Parathyroid adenoma (tissue), 2 donors: ENCODE measurements around the gene ATG2A.

ENCODE experiments used
- H2AFZ ChIP-seq: fragments of 300-600 bp; sonication (generic); one replicate; pipeline ENCODE4 v1.7.0; 2017; ENCODE audit warnings: antibody characterized with exemption, mild to moderate bottlenecking
- H3K27ac ChIP-seq: fragments of 300-600 bp; sonication (generic); one replicate; pipeline ENCODE4 v1.7.0; 2017
- H3K27me3 ChIP-seq: fragments of 300-600 bp; sonication (generic); one replicate; pipeline ENCODE4 v1.7.0; 2017; ENCODE audit warnings: low read length; ENCODE audit not compliant: control insufficient read depth, insufficient read depth
- H3K36me3 ChIP-seq: fragments of 300-600 bp; sonication (generic); one replicate; pipeline ENCODE4 v1.7.0; 2017; ENCODE audit warnings: low read length; ENCODE audit not compliant: control insufficient read depth, insufficient read depth
- H3K4me1 ChIP-seq: fragments of 300-600 bp; sonication (generic); one replicate; pipeline ENCODE4 v1.7.0; 2017; ENCODE audit warnings: control low read depth
- H3K4me2 ChIP-seq: fragments of 300-600 bp; sonication (generic); one replicate; pipeline ENCODE4 v1.7.0; 2017; ENCODE audit warnings: low read length
- H3K4me3 ChIP-seq: fragments of 300-600 bp; sonication (generic); one replicate; pipeline ENCODE4 v1.7.0; 2017; ENCODE audit warnings: low read depth, low read length
- H3K79me2 ChIP-seq: fragments of 300-600 bp; sonication (generic); one replicate; pipeline ENCODE4 v1.7.0; 2017; ENCODE audit warnings: control low read depth
- H3K9ac ChIP-seq: fragments of 300-600 bp; sonication (generic); one replicate; pipeline ENCODE4 v1.7.0; 2017; ENCODE audit warnings: mild to moderate bottlenecking
- H3K9me3 ChIP-seq: fragments of 300-600 bp; sonication (generic); one replicate; pipeline ENCODE4 v1.7.0; 2017; ENCODE audit warnings: low read length; ENCODE audit not compliant: control insufficient read depth
- TF ChIP-seq, protein P1 (sequence below): fragments of 300-600 bp; sonication (generic); IDR thresholded peaks from one replicate; pipeline ENCODE4 v1.7.0; 2017; ENCODE audit warnings: antibody characterized with exemption, mild to moderate bottlenecking
- donor health status: primary hyperparathyroidism.

Gene ATG2A

DNA sequence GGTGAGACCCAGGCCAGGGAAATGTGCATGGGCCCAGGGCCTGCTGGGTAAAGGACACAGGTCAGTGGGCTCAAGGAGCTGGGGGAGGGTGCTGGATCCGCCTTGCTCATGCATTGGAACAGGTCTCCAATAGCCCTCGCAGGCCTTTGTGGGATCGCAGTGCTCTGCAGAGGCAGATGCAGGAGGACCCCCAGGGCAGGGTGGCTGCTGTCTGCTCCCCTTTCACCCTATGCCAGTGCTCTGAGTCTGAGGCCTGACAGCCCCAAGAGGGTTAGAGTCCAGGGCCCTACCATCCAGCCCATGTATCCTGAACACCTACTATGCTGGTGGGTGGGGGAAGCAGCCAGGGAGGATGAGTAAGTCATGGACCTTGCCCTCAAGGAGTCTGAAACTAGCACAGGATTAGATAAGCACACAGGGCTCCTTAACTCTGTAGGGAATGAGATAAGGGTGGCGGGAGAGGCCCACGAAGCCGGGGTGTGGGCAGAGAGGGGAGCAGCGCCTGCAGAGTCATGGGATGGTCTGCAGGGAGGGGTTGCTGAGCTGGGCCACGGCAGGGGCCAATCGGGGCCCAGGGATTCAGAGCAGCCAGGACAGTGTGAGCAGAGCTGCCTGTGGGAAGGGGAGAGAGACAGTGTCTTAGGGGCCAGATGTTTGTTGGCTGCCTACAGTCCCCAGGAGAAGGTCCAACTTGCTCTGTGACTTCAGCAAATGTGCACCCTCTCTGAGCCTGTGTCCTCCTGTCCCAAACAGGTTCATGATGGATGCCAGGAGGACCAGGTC, 28.1 kb downstream of the ATG2A start:
- H3K36me3 ChIP-seq, result no peaks in the 10 kb centered on the region
- no peak overlapping the region for H3K27ac ChIP-seq
- TF ChIP-seq, protein P1, sequence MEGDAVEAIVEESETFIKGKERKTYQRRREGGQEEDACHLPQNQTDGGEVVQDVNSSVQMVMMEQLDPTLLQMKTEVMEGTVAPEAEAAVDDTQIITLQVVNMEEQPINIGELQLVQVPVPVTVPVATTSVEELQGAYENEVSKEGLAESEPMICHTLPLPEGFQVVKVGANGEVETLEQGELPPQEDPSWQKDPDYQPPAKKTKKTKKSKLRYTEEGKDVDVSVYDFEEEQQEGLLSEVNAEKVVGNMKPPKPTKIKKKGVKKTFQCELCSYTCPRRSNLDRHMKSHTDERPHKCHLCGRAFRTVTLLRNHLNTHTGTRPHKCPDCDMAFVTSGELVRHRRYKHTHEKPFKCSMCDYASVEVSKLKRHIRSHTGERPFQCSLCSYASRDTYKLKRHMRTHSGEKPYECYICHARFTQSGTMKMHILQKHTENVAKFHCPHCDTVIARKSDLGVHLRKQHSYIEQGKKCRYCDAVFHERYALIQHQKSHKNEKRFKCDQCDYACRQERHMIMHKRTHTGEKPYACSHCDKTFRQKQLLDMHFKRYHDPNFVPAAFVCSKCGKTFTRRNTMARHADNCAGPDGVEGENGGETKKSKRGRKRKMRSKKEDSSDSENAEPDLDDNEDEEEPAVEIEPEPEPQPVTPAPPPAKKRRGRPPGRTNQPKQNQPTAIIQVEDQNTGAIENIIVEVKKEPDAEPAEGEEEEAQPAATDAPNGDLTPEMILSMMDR, result no peak
- no peaks in the 10 kb centered on the region for H3K79me2 ChIP-seq
- H3K4me3 ChIP-seq, result no peak overlapping the region
- H2AFZ ChIP-seq, result no peak overlapping the region
- H3K9ac ChIP-seq, result no peak overlapping the region
- no peaks in the 10 kb centered on the region for H3K4me1 ChIP-seq
- H3K9me3 ChIP-seq, result no peaks in the 10 kb centered on the region
- no peak overlapping the region for H3K4me2 ChIP-seq
- H3K27me3 ChIP-seq, result no peaks in the 10 kb centered on the region

DNA sequence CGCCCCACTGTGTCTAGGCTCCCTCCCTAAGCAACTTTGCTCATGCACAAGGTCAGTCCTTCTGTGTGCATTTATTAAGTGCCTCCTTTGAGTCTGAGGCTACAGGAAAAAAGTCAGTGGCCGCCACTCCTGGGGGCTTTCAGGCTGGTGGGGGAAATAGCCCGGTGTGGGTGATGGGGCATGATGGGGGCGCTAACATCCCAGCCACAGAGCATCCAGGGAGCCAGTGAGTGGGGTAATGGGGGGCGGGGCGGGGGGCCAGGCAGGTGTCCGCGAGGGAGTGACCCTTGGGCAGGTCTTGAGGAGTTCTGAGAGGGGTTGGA, 28.6 kb downstream of the ATG2A start:
- no peak overlapping the region for H3K4me3 ChIP-seq
- peak overlapping the region; percentile 35 for H3K4me2 ChIP-seq
- H2AFZ ChIP-seq, result peak overlapping the region; percentile 80
- H3K4me1 ChIP-seq, result no peaks in the 10 kb centered on the region
- TF ChIP-seq, protein P1, result no peak
- H3K79me2 ChIP-seq, result no peaks in the 10 kb centered on the region
- H3K9me3 ChIP-seq, result no peaks in the 10 kb centered on the region
- H3K27ac ChIP-seq, result no peak overlapping the region
- no peaks in the 10 kb centered on the region for H3K27me3 ChIP-seq
- H3K9ac ChIP-seq, result no peak overlapping the region
- H3K36me3 ChIP-seq, result no peaks in the 10 kb centered on the region

DNA sequence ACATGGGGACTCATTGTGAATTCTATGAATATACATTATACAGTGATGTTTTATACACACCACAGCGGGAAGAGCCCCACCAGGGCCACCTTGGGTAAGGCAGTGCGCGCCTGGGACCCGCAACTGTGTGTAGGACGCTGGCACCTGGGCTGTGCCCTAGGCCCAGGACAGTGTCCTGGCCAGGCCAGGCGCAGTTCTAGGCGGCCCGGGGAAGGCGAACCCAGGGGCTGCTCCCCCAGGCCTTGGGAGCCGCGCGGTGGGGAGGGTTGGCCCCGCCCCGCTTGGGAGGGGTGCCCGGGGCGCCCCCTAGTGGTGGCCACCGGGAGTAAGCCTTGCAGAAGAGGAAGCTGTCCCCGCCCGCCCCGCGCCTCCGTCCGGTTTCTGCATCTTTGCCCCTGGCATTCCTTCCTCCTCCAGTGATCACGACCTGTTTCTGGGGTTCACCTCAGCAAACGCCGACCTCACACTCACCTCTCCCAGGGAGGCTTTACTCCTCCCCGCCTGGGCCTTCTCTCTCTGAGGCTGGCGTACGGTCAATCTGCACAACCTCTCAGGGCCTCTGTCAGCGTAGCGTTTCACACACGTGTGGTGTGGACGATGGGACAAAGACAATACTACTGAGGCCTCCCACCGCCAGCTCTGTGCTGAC, 29.1 kb downstream of the ATG2A start:
- TF ChIP-seq, protein P1, result peak; percentile 83
- Histone ChIP-seq H3K9me3 (no peaks in the 10 kb centered on the region), H3K9ac (no peak overlapping the region), H3K4me3 (no peak overlapping the region), H3K4me2 (peak overlapping the region; percentile 35), H2AFZ (peak overlapping the region; percentile 80), H3K36me3 (no peaks in the 10 kb centered on the region), H3K27me3 (no peaks in the 10 kb centered on the region), H3K79me2 (no peaks in the 10 kb centered on the region), H3K27ac (no peak overlapping the region), H3K4me1 (no peaks in the 10 kb centered on the region)

DNA sequence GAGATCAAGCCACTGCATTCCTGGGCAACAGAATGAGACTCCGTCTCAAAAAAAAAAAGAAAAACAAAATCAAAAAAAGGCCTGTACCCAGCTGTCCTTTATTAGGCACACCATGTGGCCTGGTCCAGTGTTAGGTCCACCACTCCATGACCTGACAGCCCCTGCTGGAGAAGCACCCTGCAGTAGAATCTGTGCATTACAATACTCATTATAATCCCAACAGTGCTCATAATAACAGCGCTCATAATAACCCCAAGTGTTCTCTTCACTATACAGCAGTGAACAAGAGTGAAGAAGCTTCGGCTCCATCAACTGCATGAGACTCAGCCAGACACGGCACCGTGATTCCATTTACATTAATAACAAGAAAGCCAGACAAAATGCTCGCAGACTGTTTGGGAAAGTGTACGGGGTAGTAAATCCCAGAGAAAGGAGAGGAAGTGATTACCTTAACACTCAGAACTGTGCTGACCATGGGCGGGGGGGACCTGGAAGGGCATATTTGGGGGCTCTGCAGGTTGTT, 29.7 kb downstream of the ATG2A start:
- Histone ChIP-seq H3K27ac (no peak overlapping the region), H3K9ac (no peak overlapping the region), H3K27me3 (no peaks in the 10 kb centered on the region), H3K4me3 (no peak overlapping the region), H3K9me3 (no peaks in the 10 kb centered on the region), H3K36me3 (no peaks in the 10 kb centered on the region), H2AFZ (peak overlapping the region; percentile 80), H3K79me2 (no peaks in the 10 kb centered on the region), H3K4me1 (no peaks in the 10 kb centered on the region), H3K4me2 (no peak overlapping the region)
- TF ChIP-seq, protein P1, result no peak
